ENCODE results near the gene ADAMTSL4.
A peak's percentile ranks its signal among the peaks of the same experiment; 100 is the strongest.
"Not testable (repeated sequence)": the region's sequence is repeated elsewhere in the genome, so short reads cannot be mapped to it uniquely, and the experiment has no call there.

Gene ADAMTSL4

GRCh38 chr1:150603711-150604110 lies 54.5 kb downstream of the ADAMTSL4 start:
- peak overlapping the region; percentile 97 for H3K27ac ChIP-seq (ENCODE audit: low read depth, low read length)
- no peak overlapping the region for H3K9ac ChIP-seq (ENCODE audit: low read depth, low read length)
- no peaks in the 10 kb centered on the region for H3K9me3 ChIP-seq (ENCODE audit: control insufficient read depth, insufficient read depth, low read length)
- H3K36me3 ChIP-seq (ENCODE audit: control insufficient read depth, insufficient read depth, low read length), result no peaks in the 10 kb centered on the region
- H3K27me3 ChIP-seq (ENCODE audit: control insufficient read depth, insufficient read depth, low read length), result no peaks in the 10 kb centered on the region
- no peak overlapping the region for H3K4me3 ChIP-seq (ENCODE audit: low read depth, low read length)
- peaks cover 17% of the 10 kb centered on the region for H3K4me1 ChIP-seq (ENCODE audit: control insufficient read depth, insufficient read depth, low read length)

- Histone ChIP-seq H3K27ac (ENCODE audit: low read depth, low read length) (peak overlapping the region; percentile 97), H3K9ac (ENCODE audit: low read depth, low read length) (peak overlapping the region; percentile 60), H3K9me3 (ENCODE audit: control insufficient read depth, insufficient read depth, low read length) (no peaks in the 10 kb centered on the region), H3K27me3 (ENCODE audit: control insufficient read depth, insufficient read depth, low read length) (no peaks in the 10 kb centered on the region), H3K36me3 (ENCODE audit: control insufficient read depth, insufficient read depth, low read length) (no peaks in the 10 kb centered on the region), H3K4me3 (ENCODE audit: low read depth, low read length) (peak overlapping the region; percentile 9; the same call in 1 of the 2 replicates), H3K4me1 (ENCODE audit: control insufficient read depth, insufficient read depth, low read length) (peaks cover 18% of the 10 kb centered on the region)
Measured at GRCh38 chr1:150604226-150604588, 55.0 kb downstream of the ADAMTSL4 start.

- Histone ChIP-seq H3K4me1 (ENCODE audit: control insufficient read depth, insufficient read depth, low read length) (peaks cover 24% of the 10 kb centered on the region), H3K27ac (ENCODE audit: low read depth, low read length) (peak overlapping the region; percentile 97)
- H3K36me3 ChIP-seq (ENCODE audit: control insufficient read depth, insufficient read depth, low read length); H3K9ac ChIP-seq (ENCODE audit: low read depth, low read length); H3K9me3 ChIP-seq (ENCODE audit: control insufficient read depth, insufficient read depth, low read length); H3K27me3 ChIP-seq (ENCODE audit: control insufficient read depth, insufficient read depth, low read length); H3K4me3 ChIP-seq (ENCODE audit: low read depth, low read length): not testable (repeated sequence)
Measured at GRCh38 chr1:150605451-150605731, 56.2 kb downstream of the ADAMTSL4 start.

GRCh38 chr1:150606463-150607142 lies 57.4 kb downstream of the ADAMTSL4 start:
- no peak overlapping the region for H3K27ac ChIP-seq (ENCODE audit: low read depth, low read length)
- H3K9ac ChIP-seq (ENCODE audit: low read depth, low read length), result no peak overlapping the region
- H3K27me3 ChIP-seq (ENCODE audit: control insufficient read depth, insufficient read depth, low read length), result no peaks in the 10 kb centered on the region
- H3K4me1 ChIP-seq (ENCODE audit: control insufficient read depth, insufficient read depth, low read length), result peaks cover 24% of the 10 kb centered on the region
- H3K36me3 ChIP-seq (ENCODE audit: control insufficient read depth, insufficient read depth, low read length), result peaks cover 5% of the 10 kb centered on the region; the same call in 1 of the 2 replicates
- H3K4me3 ChIP-seq (ENCODE audit: low read depth, low read length), result no peak overlapping the region
- H3K9me3 ChIP-seq (ENCODE audit: control insufficient read depth, insufficient read depth, low read length), result no peaks in the 10 kb centered on the region

- Histone ChIP-seq H3K9ac (ENCODE audit: low read depth, low read length) (no peak overlapping the region), H3K27ac (ENCODE audit: low read depth, low read length) (peak overlapping the region; percentile 81), H3K9me3 (ENCODE audit: control insufficient read depth, insufficient read depth, low read length) (no peaks in the 10 kb centered on the region), H3K27me3 (ENCODE audit: control insufficient read depth, insufficient read depth, low read length) (no peaks in the 10 kb centered on the region), H3K36me3 (ENCODE audit: control insufficient read depth, insufficient read depth, low read length) (peaks cover 13% of the 10 kb centered on the region), H3K4me3 (ENCODE audit: low read depth, low read length) (no peak overlapping the region), H3K4me1 (ENCODE audit: control insufficient read depth, insufficient read depth, low read length) (peaks cover 10% of the 10 kb centered on the region)
Measured at GRCh38 chr1:150609732-150610131, 60.5 kb downstream of the ADAMTSL4 start.
